Neuronal stem cell (in vitro differentiated cells): Measurements from ENCODE around the gene SLC1A3.

Experiments used
- DNase-seq: peaks from one replicate; pipeline ENCODE4 v3.0.0-alpha.2; 2013; ENCODE audit warnings: low spot score
- H2AFZ ChIP-seq: one replicate; pipeline ENCODE4 v1.6.1; 2013; ENCODE audit warnings: mild to moderate bottlenecking, low read length, inconsistent platforms
- H2AK5ac ChIP-seq: 2 replicates; pipeline ENCODE4 v1.6.1; 2013; ENCODE audit warnings: low read depth, mild to moderate bottlenecking, inconsistent platforms, low read length, moderate library complexity, mixed read lengths
- H2BK120ac ChIP-seq: 2 replicates; pipeline ENCODE4 v1.6.1; 2013; ENCODE audit warnings: low read depth, mild to moderate bottlenecking, inconsistent platforms, low read length, moderate library complexity, mixed read lengths
- H2BK12ac ChIP-seq: one replicate; pipeline ENCODE4 v1.6.1; 2013; ENCODE audit warnings: low read length, inconsistent platforms
- H2BK15ac ChIP-seq: 2 replicates; pipeline ENCODE4 v1.6.1; 2013; ENCODE audit warnings: mild to moderate bottlenecking, low read length, inconsistent platforms, mixed read lengths
- H2BK5ac ChIP-seq: one replicate; pipeline ENCODE4 v1.6.1; 2013; ENCODE audit warnings: inconsistent platforms, mild to moderate bottlenecking, low read length, moderate library complexity
- H3K14ac ChIP-seq: one replicate; pipeline ENCODE4 v1.6.1; 2013; ENCODE audit warnings: low read length, inconsistent platforms
- H3K18ac ChIP-seq: 2 replicates; pipeline ENCODE4 v1.6.1; 2013; ENCODE audit warnings: low read length, inconsistent platforms
- H3K23ac ChIP-seq: 2 replicates; pipeline ENCODE4 v1.6.1; 2013; ENCODE audit warnings: low read depth, mild to moderate bottlenecking, mixed read lengths, low read length, inconsistent platforms; ENCODE audit not compliant: poor library complexity
- H3K27ac ChIP-seq: replicated peaks from 3 replicates; pipeline ENCODE4 v1.5.1; 2013; ENCODE audit warnings: low read length, inconsistent platforms
- H3K27me3 ChIP-seq, 3 experiments: 2 replicates each; pipeline ENCODE4 v1.6.1; 2013; ENCODE audit warnings: low read length in 3 of 3, mild to moderate bottlenecking in 2 of 3, inconsistent platforms in 1 of 3, low read depth in 1 of 3, mixed read lengths in 1 of 3, moderate library complexity in 1 of 3; ENCODE audit not compliant: control insufficient read depth in 3 of 3, insufficient read depth in 3 of 3
- H3K36me3 ChIP-seq, 2 donors: replicated peaks in 1 of 2; 2 replicates each; pipeline ENCODE4 v1.6.1; 2013; ENCODE audit warnings: low read length in 2 of 2; ENCODE audit not compliant: control insufficient read depth in 2 of 2, insufficient read depth in 2 of 2
- H3K4ac ChIP-seq: 2 replicates; pipeline ENCODE4 v1.6.1; 2013; ENCODE audit warnings: inconsistent platforms, mild to moderate bottlenecking, low read length, moderate library complexity
- H3K4me1 ChIP-seq, 2 donors: 1 replicate in 1 of 2; 2 replicates in 1 of 2; pipeline ENCODE4 v1.6.1; 2013; ENCODE audit warnings: low read length in 2 of 2, low read depth in 1 of 2; ENCODE audit not compliant: control insufficient read depth in 2 of 2, insufficient read depth in 1 of 2
- H3K4me2 ChIP-seq: one replicate; pipeline ENCODE4 v1.6.1; 2013; ENCODE audit warnings: mild to moderate bottlenecking, low read length, inconsistent platforms; ENCODE audit not compliant: insufficient read depth, poor library complexity, severe bottlenecking
- H3K4me3 ChIP-seq, 2 donors: 2 replicates each; pipeline ENCODE4 v1.5.1; 2013; ENCODE audit warnings: low read length in 2 of 2, mild to moderate bottlenecking in 2 of 2, inconsistent platforms in 1 of 2, moderate library complexity in 1 of 2
- H3K79me1 ChIP-seq: one replicate; pipeline ENCODE4 v1.6.1; 2013; ENCODE audit warnings: low read depth, mild to moderate bottlenecking, inconsistent platforms, low read length, moderate library complexity
- H3K9ac ChIP-seq: one replicate; pipeline ENCODE4 v1.6.1; 2013; ENCODE audit warnings: mild to moderate bottlenecking, low read depth, low read length, inconsistent platforms; ENCODE audit not compliant: poor library complexity
- H3K9me3 ChIP-seq, 2 donors: replicated peaks in 1 of 2; 2 replicates each; pipeline versions ENCODE3 to v1.6.1; 2013; ENCODE audit warnings: low read length in 2 of 2, mild to moderate bottlenecking in 2 of 2, inconsistent platforms in 1 of 2, low read depth in 1 of 2, mixed read lengths in 1 of 2, moderate library complexity in 1 of 2; ENCODE audit not compliant: control insufficient read depth in 2 of 2, insufficient read depth in 1 of 2
- H4K8ac ChIP-seq: one replicate; pipeline ENCODE4 v1.6.1; 2013; ENCODE audit warnings: low read depth, mild to moderate bottlenecking, inconsistent platforms, low read length, moderate library complexity
- H4K91ac ChIP-seq: one replicate; pipeline ENCODE4 v1.6.1; 2013; ENCODE audit warnings: low read length, low read depth, mild to moderate bottlenecking, inconsistent platforms; ENCODE audit not compliant: poor library complexity
- WGBS, 2 donors: extraction: QIAGEN DNeasy Blood & Tissue Kit; methylation state at CpG; one replicate each; pipeline ENCODE4 v1.1.7; 2013; ENCODE audit warnings: missing lambda C conversion rate in 2 of 2, mixed read lengths in 1 of 2; ENCODE audit not compliant: insufficient read length in 2 of 2, insufficient replicate concordance in 1 of 2; ENCODE audit errors: extremely low coverage in 2 of 2; 5-methylcytosine and 5-hydroxymethylcytosine counted together

SLC1A3 gene

GRCh38 chr5:36606036-36606427 is 374 bp upstream of the SLC1A3 start:
- no peak overlapping the region for H2BK12ac ChIP-seq
- no peaks in the 10 kb centered on the region for H3K27me3 ChIP-seq
- H2BK5ac ChIP-seq, result no peak overlapping the region
- H2AFZ ChIP-seq, result peak overlapping the region; percentile 59
- peaks cover 0 to 11% of the 10 kb centered on the region in 2 donors for H3K9me3 ChIP-seq
- no peak overlapping the region for H2AK5ac ChIP-seq
- no peak overlapping the region for H3K4ac ChIP-seq
- H3K4me1 ChIP-seq, result peaks cover 3 to 18% of the 10 kb centered on the region in 2 donors
- peak overlapping the region in 1 of 2 donors; percentile 52 for H3K4me3 ChIP-seq
- DNase-seq, result no peak
- H2BK120ac ChIP-seq, result no peak overlapping the region
- H4K91ac ChIP-seq, result no peak overlapping the region
- no peaks in the 10 kb centered on the region for H3K79me1 ChIP-seq
- peaks cover 0 to 28% of the 10 kb centered on the region in 2 donors for H3K36me3 ChIP-seq
- no CpG with 5 or more reads among the region's 11 CpGs for WGBS, 2 donors
- no peak overlapping the region for H3K23ac ChIP-seq
- peak overlapping the region; percentile 8 for H3K27ac ChIP-seq
- no peak overlapping the region for H2BK15ac ChIP-seq
- peak overlapping the region; percentile 66 for H3K4me2 ChIP-seq
- H3K14ac ChIP-seq, result no peak overlapping the region
- no peak overlapping the region for H4K8ac ChIP-seq
- H3K9ac ChIP-seq, result no peak overlapping the region
- no peak overlapping the region for H3K18ac ChIP-seq

GRCh38 chr5:36607114-36607571 is 737 bp downstream of the SLC1A3 start:
- peak; percentile 41 for DNase-seq
- Histone ChIP-seq H3K4me2 (peak overlapping the region; percentile 66), H3K18ac (no peak overlapping the region), H2BK5ac (no peak overlapping the region), H3K9me3 (peaks cover 0 to 19% of the 10 kb centered on the region in 2 donors), H3K23ac (no peak overlapping the region), H2AFZ (peak overlapping the region; percentile 59), H3K14ac (no peak overlapping the region), H4K8ac (no peak overlapping the region), H4K91ac (no peak overlapping the region), H3K36me3 (peaks cover 0 to 37% of the 10 kb centered on the region in 2 donors), H3K79me1 (no peaks in the 10 kb centered on the region), H3K27ac (no peak overlapping the region), H2BK12ac (no peak overlapping the region), H2BK15ac (no peak overlapping the region), H3K9ac (no peak overlapping the region), H2BK120ac (no peak overlapping the region), H3K27me3 (no peaks in the 10 kb centered on the region), H2AK5ac (no peak overlapping the region), H3K4me1 (peaks cover 3 to 18% of the 10 kb centered on the region in 2 donors), H3K4me3 (peak overlapping the region; percentile 9 to 52), H3K4ac (no peak overlapping the region)
- no CpG with 5 or more reads among the region's 11 CpGs for WGBS, 2 donors

GRCh38 chr5:36607838-36608783 is 1.7 kb downstream of the SLC1A3 start:
- no peaks in the 10 kb centered on the region for H3K27me3 ChIP-seq
- H3K4ac ChIP-seq, result no peak overlapping the region
- H2BK15ac ChIP-seq, result no peak overlapping the region
- WGBS, 2 donors, result no CpG with 5 or more reads among the region's 10 CpGs
- H3K79me1 ChIP-seq, result no peaks in the 10 kb centered on the region
- no peak for DNase-seq
- no peak overlapping the region for H3K23ac ChIP-seq
- H3K36me3 ChIP-seq, result peaks cover 0 to 47% of the 10 kb centered on the region in 2 donors
- no peak overlapping the region for H2AK5ac ChIP-seq
- H2BK120ac ChIP-seq, result no peak overlapping the region
- H3K9me3 ChIP-seq, result peaks cover 0 to 25% of the 10 kb centered on the region in 2 donors
- no peak overlapping the region for H3K9ac ChIP-seq
- no peak overlapping the region for H3K27ac ChIP-seq
- H3K18ac ChIP-seq, result no peak overlapping the region
- no peak overlapping the region for H2BK12ac ChIP-seq
- no peak overlapping the region for H3K4me2 ChIP-seq
- H3K4me3 ChIP-seq, result peak overlapping the region in 1 of 2 donors; percentile 52
- H4K91ac ChIP-seq, result no peak overlapping the region
- H3K14ac ChIP-seq, result no peak overlapping the region
- H2AFZ ChIP-seq, result no peak overlapping the region
- no peak overlapping the region for H4K8ac ChIP-seq
- peaks cover 3 to 18% of the 10 kb centered on the region in 2 donors for H3K4me1 ChIP-seq
- H2BK5ac ChIP-seq, result no peak overlapping the region

GRCh38 chr5:36610621-36611020 is 4.2 kb downstream of the SLC1A3 start:
- no peak overlapping the region for H2BK15ac ChIP-seq
- WGBS, 2 donors, result no CpG with 5 or more reads among the region's 1 CpG
- H3K27me3 ChIP-seq, result no peaks in the 10 kb centered on the region
- peaks cover 0 to 57% of the 10 kb centered on the region in 2 donors for H3K36me3 ChIP-seq
- no peak overlapping the region for H3K18ac ChIP-seq
- no peak overlapping the region for H3K4ac ChIP-seq
- H3K14ac ChIP-seq, result no peak overlapping the region
- H3K27ac ChIP-seq, result no peak overlapping the region
- no peak overlapping the region for H3K4me3 ChIP-seq
- H4K8ac ChIP-seq, result no peak overlapping the region
- no peak overlapping the region for H2BK5ac ChIP-seq
- no peak overlapping the region for H2BK12ac ChIP-seq
- no peak overlapping the region for H2BK120ac ChIP-seq
- no peak overlapping the region for H3K23ac ChIP-seq
- H2AFZ ChIP-seq, result no peak overlapping the region
- H3K4me1 ChIP-seq, result peaks cover 1 to 11% of the 10 kb centered on the region in 2 donors
- no peak overlapping the region for H3K9ac ChIP-seq
- no peak overlapping the region for H2AK5ac ChIP-seq
- no peaks in the 10 kb centered on the region for H3K79me1 ChIP-seq
- H3K4me2 ChIP-seq, result no peak overlapping the region
- no peak overlapping the region for H4K91ac ChIP-seq
- DNase-seq, result no peak
- peaks cover 0 to 25% of the 10 kb centered on the region in 2 donors for H3K9me3 ChIP-seq
